ENCODE measurements around the gene TRIM34.
"Not testable (repeated sequence)": the region's sequence is repeated elsewhere in the genome, so short reads cannot be mapped to it uniquely, and the experiment has no call there.

The TRIM34 gene

DNA sequence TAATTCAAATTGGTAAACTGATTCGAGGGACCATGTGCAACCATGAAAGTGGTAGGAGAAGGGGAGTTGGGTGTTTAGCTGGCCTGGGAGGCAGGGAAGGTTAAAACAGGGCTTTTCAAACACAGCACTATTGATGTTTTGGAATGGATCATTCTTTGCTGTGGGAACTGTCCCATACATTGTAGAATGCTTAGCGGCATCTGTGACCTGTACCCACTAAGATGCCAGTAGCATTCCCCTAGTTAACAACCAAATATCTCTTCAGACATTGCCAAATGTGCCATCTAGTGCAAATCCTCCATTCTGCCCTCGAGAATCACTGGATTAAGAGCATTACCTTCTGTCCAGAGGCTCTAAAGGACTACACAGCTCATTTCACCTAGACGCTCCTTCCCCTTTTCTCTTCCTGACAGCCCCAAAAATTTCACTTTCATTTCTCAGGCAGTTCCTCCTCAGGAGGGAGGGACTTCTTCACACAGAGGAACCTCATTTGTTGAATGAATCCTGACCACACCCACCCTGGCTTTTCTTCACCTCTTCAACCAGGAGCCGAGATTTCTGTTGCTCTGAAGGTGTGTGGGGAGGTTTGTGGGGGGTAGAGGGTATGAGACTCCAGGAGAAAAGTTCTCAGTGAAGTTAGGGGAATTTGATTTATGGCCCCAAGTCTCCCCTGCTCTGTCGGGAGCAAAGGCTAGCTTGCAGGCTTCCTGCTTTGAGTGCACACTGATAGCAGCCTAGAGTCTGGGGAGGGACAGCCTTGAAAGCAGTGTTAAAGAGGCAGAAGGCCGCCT lies at the start of gene TRIM34:
TSS of gene TRIM34 (plus strand) at position 513 of the 791 bp plus-strand sequence. CDS start 7,331 bp downstream, outside the sequence.
- peak; percentile 57 for DNase-seq (ENCODE audit: low spot score)

- no peak for DNase-seq (ENCODE audit: low spot score)
Measured at GRCh38 chr11:5575152-5575551, 49.6 kb upstream of the TRIM34 start.

- no peak for DNase-seq (ENCODE audit: low spot score)
Measured at GRCh38 chr11:5577101-5577500, 47.7 kb upstream of the TRIM34 start.

GRCh38 chr11:5580577-5580976 lies 44.2 kb upstream of the TRIM34 start, which contains the start of gene OR52B6:
Gene OR52B6, plus strand, starts transcription at chr11:5580877. Its CDS starts 0 bp downstream, at chr11:5580877.
- no peak for DNase-seq (ENCODE audit: low spot score)

- DNase-seq (ENCODE audit: low spot score), result no peak
Measured at GRCh38 chr11:5581014-5581413, 43.8 kb upstream of the TRIM34 start.

GRCh38 chr11:5584458-5584857 lies 40.3 kb upstream of the TRIM34 start:
- not testable (repeated sequence) for DNase-seq (ENCODE audit: low spot score)

DNA sequence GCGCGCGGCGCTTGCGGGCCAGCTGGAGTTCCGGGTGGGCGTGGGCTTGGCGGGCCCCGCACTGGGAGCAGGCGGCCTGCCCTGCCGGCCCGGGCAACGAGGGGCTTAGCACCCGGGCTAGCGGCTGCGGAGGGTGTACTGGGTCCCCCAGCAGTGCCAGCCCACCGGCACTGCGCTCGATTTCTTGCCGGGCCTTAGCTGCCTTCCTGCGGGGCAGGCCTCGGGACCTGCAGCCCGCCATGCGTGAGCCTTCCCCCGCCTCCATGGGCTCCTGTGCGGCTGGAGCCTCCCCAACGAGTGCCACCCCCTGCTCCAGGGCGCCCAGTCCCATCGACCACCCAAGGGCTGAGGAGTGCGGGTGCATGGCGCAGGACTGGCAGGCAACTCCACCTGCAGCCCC lies 34.9 kb upstream of the TRIM34 start:
- DNase-seq (ENCODE audit: low spot score), result not testable (repeated sequence)

GRCh38 chr11:5591613-5592012 lies 33.2 kb upstream of the TRIM34 start:
- no peak for DNase-seq (ENCODE audit: low spot score)

- DNase-seq (ENCODE audit: low spot score), result no peak
Measured at GRCh38 chr11:5592615-5593014, 32.2 kb upstream of the TRIM34 start.

- DNase-seq (ENCODE audit: low spot score), result no peak
Measured at GRCh38 chr11:5593146-5593545, 31.7 kb upstream of the TRIM34 start.

DNA sequence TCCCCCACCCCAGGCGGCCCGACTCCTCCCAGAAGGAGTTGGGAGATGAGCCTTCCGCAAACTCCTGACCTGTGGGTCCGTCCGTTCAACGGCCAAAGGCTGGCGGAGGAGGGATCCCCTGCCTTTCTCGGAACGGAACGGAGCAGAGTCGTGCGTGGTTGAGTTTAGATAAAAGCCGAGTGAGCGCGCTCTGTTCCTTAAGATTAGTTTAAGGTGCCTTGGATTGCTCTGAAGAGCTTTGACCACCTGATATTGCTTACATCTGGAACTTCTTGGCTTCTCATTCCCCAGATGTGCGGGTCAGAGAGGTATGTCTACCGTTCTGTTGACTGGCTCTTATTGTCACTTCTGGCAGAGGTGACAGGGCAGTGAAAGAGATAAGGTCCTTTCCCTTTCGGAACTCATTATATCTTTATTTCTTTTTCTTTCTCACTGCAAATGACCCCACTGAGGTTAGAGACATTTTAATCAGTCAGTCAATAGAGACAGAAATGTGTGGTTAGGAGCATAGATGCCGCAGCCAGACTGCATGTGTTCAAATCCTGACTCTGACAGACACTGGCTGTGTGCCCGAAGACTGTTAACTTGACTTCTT lies 28.1 kb upstream of the TRIM34 start, which contains the start of gene TRIM6:
TSS of gene TRIM6 (plus strand) at position 31 of the 595 bp plus-strand sequence. CDS start at position 292, 261 bp downstream.
- DNase-seq (ENCODE audit: low spot score), result peak; percentile 10

GRCh38 chr11:5597953-5598352 lies 26.8 kb upstream of the TRIM34 start:
- no peak for DNase-seq (ENCODE audit: low spot score)

- peak; percentile 51 for DNase-seq (ENCODE audit: low spot score)
Measured at GRCh38 chr11:5600374-5600851, 24.4 kb upstream of the TRIM34 start.

DNA sequence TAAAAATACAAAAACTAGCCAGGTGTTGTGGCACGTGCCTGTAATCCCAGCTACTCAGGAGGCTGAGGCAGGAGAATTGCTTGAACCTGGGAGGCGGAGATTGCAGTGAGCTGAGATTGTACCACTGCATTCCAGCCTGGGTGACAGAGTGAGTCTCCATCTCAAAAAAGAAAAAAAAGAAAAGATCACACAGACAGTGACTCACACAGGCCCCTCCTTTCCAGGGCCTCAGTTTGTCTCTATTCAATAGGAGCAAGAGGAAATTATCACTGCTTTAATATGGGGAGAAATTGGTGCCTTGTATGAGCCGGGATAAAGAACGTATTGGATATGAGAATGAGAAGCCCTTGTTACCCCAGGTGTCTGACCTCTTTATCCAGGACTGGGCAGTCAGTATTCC lies 22.0 kb upstream of the TRIM34 start:
- not testable (repeated sequence) for DNase-seq (ENCODE audit: low spot score)

DNA sequence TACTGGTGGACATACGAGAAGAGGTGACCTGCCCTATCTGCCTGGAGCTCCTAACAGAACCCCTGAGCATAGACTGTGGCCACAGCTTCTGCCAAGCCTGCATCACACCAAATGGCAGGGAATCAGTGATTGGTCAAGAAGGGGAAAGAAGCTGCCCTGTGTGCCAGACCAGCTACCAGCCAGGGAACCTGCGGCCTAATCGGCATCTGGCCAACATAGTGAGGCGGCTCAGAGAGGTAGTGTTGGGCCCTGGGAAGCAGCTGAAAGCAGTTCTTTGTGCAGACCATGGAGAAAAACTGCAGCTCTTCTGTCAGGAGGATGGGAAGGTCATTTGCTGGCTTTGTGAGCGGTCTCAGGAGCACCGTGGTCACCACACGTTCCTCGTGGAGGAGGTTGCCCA lies 21.5 kb upstream of the TRIM34 start:
- DNase-seq (ENCODE audit: low spot score), result no peak

DNA sequence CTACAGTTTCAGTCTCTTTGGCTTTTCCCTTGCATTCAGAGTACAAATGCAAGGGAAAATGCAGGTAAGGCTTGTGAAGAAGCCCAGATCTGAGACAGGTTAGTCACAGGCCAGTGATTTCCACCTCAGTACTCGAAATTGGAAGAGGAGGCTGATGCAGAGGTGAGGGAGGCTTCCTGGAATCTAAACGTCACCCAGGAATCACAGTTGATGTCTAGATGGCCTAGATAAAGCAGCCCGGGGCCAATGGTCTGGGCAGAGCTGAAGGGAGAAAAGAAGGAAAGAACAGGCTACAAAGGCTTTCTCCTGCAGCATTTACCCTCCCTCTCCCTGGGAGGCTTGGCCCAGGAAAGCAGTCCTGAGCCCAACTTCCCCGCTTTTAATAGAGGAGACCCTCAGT lies 19.9 kb upstream of the TRIM34 start:
- DNase-seq (ENCODE audit: low spot score), result no peak

GRCh38 chr11:5605849-5606248 lies 19.0 kb upstream of the TRIM34 start:
- DNase-seq (ENCODE audit: low spot score), result no peak

GRCh38 chr11:5608808-5609207 lies 16.0 kb upstream of the TRIM34 start:
- no peak for DNase-seq (ENCODE audit: low spot score)

DNA sequence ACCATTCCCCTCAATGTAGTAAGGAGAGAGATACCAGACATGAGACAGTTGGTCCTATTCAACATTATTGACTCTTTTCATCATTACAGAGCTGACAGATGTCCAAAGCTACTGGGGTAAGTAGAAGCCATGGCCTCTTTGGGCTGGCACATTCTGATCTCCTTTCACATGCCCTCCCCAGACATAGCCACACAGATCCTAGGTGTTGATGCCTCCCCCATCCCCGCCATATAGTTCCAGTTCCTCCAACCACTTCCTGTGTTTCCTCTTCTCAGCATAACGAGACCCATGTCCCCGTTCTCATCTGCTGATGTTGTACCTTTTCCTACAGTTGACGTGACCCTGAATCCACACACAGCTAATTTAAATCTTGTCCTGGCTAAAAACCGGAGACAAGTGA lies 14.4 kb upstream of the TRIM34 start:
- no peak for DNase-seq (ENCODE audit: low spot score)

- DNase-seq (ENCODE audit: low spot score), result no peak
Measured at GRCh38 chr11:5611627-5612026, 13.2 kb upstream of the TRIM34 start.

DNA sequence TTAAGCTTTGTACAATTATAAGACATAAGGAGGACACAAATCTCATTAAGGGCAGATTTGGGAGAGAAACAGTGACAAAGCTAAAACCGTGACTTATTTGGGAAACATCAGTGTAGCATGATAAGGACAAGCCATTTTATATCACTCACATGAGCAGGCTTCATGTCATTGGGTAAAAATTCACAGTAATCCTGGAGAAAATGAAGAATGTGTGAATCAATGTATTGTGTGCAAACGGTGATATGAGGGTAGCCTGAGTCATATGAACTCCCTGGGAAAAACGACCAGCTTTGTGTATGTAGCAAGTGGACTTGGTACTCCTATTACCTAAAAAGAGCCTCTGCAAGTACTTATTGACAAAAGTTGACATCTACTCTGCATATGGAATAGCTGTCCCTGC lies 6.0 kb upstream of the TRIM34 start:
- DNase-seq (ENCODE audit: low spot score), result no peak

DNA sequence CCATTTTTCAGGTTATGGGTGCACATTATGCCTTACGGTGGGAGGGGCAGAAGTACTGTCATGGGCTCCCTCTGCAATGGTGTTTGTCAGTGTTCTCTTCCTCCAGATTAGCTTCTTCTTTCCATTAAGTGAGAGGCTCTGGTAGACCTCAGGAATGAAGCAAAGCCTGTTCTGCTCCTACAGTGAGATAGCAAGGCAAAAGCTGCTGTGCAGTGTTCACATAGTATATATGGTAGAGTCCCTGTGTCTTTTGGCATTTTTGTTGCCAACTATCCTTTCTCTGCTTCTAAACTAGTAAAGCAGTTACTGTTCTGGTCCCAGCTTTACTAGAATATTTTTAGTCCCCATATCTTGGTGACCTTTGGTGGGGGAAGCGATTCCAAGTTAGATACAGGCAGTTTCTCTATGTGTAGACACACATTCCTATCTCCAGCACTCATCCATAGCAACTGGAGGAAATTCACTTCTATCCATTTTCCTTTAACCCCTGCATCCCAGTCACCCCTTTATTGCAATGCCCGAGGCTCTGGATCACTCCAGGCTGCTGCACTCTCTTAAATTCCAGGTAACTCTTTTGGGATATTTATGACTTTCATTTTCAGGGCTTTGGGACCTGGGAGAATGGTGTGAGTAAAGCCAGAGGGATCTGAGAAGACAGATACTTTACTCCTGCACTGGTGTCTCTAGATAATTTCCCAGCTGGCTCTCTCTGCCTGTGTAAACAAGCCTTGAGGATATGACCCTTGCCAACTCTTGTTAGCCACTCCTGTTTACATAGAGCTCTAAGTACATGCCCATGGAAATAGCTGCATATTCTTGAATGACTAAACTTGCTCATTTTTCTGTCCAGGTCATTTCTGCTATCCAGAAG lies 3.9 kb upstream of the TRIM34 start:
- DNase-seq (ENCODE audit: low spot score), result no peak

All from kidney capillary endothelial cell (primary cell).